GM12878 (cell line): ENCODE data around the gene CFAP61. TPM values are rescaled to one million over a fixed set of nuclear protein-coding genes. Genes with fewer than 3 reads are reported as not detected.

Experiments
- ATAC-seq: fragments of 200-7000 bp; cut with Tn5 transposase; 3 replicates; pipeline ENCODE4 v1.9.1; 2020; ENCODE audit warnings: mild to moderate bottlenecking, moderate library complexity
- BruUV-seq: library from RNA; stranded (reverse); fragments of 400-500 nt; replicated peaks from 2 replicates; lab custom pipeline; 2021; lab: Mats Ljungman, UMichigan
- CTCF ChIA-PET: fragments of 300-600 bp; sonication (Branson Sonifier 250); formaldehyde crosslinking; extraction: SDS; loops from one replicate; lab custom pipeline; 2021; ENCODE audit warnings: inconsistent platforms; lab: Yijun Ruan, JAX
- POLR2A ChIA-PET: fragments of 350-600 bp; formaldehyde crosslinking; extraction: SDS; loops from one replicate; lab custom pipeline; 2021; ENCODE audit warnings: inconsistent platforms; lab: Charles Lee
- RAD21 ChIA-PET: fragments of 300-600 bp; sonication (Branson Sonifier 250); formaldehyde crosslinking; loops from one replicate; lab custom pipeline; 2023; ENCODE audit warnings: antibody characterized with exemption; ENCODE audit not compliant: unreplicated experiment; lab: Charles Lee
- SMC1A ChIA-PET: fragments of 300-600 bp; sonication (Branson Sonifier 250); formaldehyde crosslinking; loops from one replicate; lab custom pipeline; 2023; ENCODE audit not compliant: unreplicated experiment, uncharacterized antibody; lab: Charles Lee
- DNase-seq: peaks from one replicate; pipeline ENCODE4 v3.0.0-alpha.2; 2011; ENCODE audit warnings: low read depth, low spot score
- FAIRE-seq: peaks from 3 replicates; lab custom pipeline; 2011; peaks lifted over from hg19 to GRCh38; lab: Jason Lieb, UNC
- H2AFZ ChIP-seq: 2 replicates; pipeline ENCODE4 v1.6.0; 2011; ENCODE audit warnings: low read depth, low read length, control low read depth; ENCODE audit not compliant: control insufficient read depth
- H3K27ac ChIP-seq: 2 replicates; pipeline ENCODE4 v1.5.1; 2011; ENCODE audit warnings: control low read depth; ENCODE audit not compliant: control insufficient read depth, insufficient read depth
- H3K27me3 ChIP-seq, 2 experiments: replicated peaks in 1 of 2; 2 replicates each; pipeline versions ENCODE4 v1.6.0 to v1.6.1; 2011; ENCODE audit warnings: low read length in 1 of 2; ENCODE audit not compliant: control insufficient read depth in 2 of 2, insufficient read depth in 2 of 2
- H3K36me3 ChIP-seq, 2 experiments: 2 replicates each; pipeline ENCODE4 v1.5.1; 2011; ENCODE audit warnings: low read length in 1 of 2; ENCODE audit not compliant: control insufficient read depth in 2 of 2, insufficient read depth in 2 of 2
- H3K4me1 ChIP-seq: 2 replicates; pipeline ENCODE4 v1.6.1; 2011; ENCODE audit warnings: mild to moderate bottlenecking, low read length, moderate library complexity, mixed read lengths; ENCODE audit not compliant: control insufficient read depth, insufficient read depth
- H3K4me2 ChIP-seq: 2 replicates; pipeline ENCODE4 v1.6.0; 2011; ENCODE audit warnings: control low read depth; ENCODE audit not compliant: control insufficient read depth, insufficient read depth
- H3K4me3 ChIP-seq: fragments of 200-600 bp; sonication (generic); 2 replicates; pipeline ENCODE4 v1.5.1; 2016
- H3K79me2 ChIP-seq: 2 replicates; pipeline ENCODE4 v1.6.0; 2011; ENCODE audit warnings: low read length; ENCODE audit not compliant: control insufficient read depth, insufficient read depth
- H3K9ac ChIP-seq: 2 replicates; pipeline ENCODE4 v1.8.0; 2011; ENCODE audit warnings: low read length, control low read depth, mixed read lengths; ENCODE audit not compliant: control insufficient read depth, insufficient read depth
- H3K9me3 ChIP-seq: replicated peaks from 3 replicates; pipeline ENCODE4 v1.5.1; 2011; ENCODE audit warnings: mild to moderate bottlenecking, low read length; ENCODE audit not compliant: control insufficient read depth, insufficient read depth
- H4K20me1 ChIP-seq: 2 replicates; pipeline ENCODE4 v1.6.0; 2011; ENCODE audit not compliant: control insufficient read depth, insufficient read depth
- ASH2L ChIP-seq: fragments of 300-600, 200-600 bp; sonication (generic); IDR thresholded peaks from 2 replicates; pipeline ENCODE4 v1.6.1; 2017; ENCODE audit warnings: low read depth, mild to moderate bottlenecking, borderline replicate concordance
- BACH1 ChIP-seq: fragments of 450-650 bp; IDR thresholded peaks from 2 replicates; pipeline ENCODE4 v1.6.1; 2017; ENCODE audit warnings: mild to moderate bottlenecking, borderline replicate concordance
- CEBPB ChIP-seq, 2 experiments: fragments of 150-350 bp in 1 of 2; IDR thresholded peaks; 2 replicates each; pipeline ENCODE4 v1.6.1; 2012 to 2014; ENCODE audit warnings: low read depth in 2 of 2, low read length in 2 of 2, borderline replicate concordance in 1 of 2, inconsistent platforms in 1 of 2
- LARP7 ChIP-seq: fragments of 450-650 bp; IDR thresholded peaks from 2 replicates; pipeline ENCODE4 v1.6.1; 2017; ENCODE audit warnings: mild to moderate bottlenecking
- SIN3A ChIP-seq: IDR thresholded peaks from 2 replicates; pipeline ENCODE4 v1.6.1; 2012; ENCODE audit warnings: low read depth, low read length, improper control_type of control experiment
- SUZ12 ChIP-seq: fragments of 200-600 bp; sonication (generic); IDR thresholded peaks from one replicate; pipeline ENCODE4 v1.6.1; 2018; ENCODE audit warnings: antibody characterized with exemption, mild to moderate bottlenecking; ENCODE audit not compliant: unreplicated experiment
- ZNF274 ChIP-seq: IDR thresholded peaks from one replicate; pipeline ENCODE4 v1.8.0; 2011; ENCODE audit not compliant: insufficient read length, insufficient read depth
- WGBS: methylation state at CpG from one replicate; pipeline ENCODE4 v1.1.6; 2016; ENCODE audit warnings: low lambda C conversion rate; ENCODE audit not compliant: insufficient replicate concordance, insufficient coverage; ENCODE audit errors: missing lambda C conversion rate; 5-methylcytosine and 5-hydroxymethylcytosine counted together
- in situ Hi-C: fragments of 300-500 bp; cut with MboI; formaldehyde crosslinking; loops from 9 replicates; pipeline ENCODE4 v1.14.3; 2018; ENCODE audit warnings: mixed read lengths
- intact Hi-C: fragments of 100-400 bp; cut with micrococcal nuclease; formaldehyde crosslinking; loops from one replicate; pipeline ENCODE4 v1.14.2; 2022; ENCODE audit not compliant: unreplicated experiment
- polyA plus RNA-seq, 11 experiments: library from polyadenylated mRNA; depleted of rRNA in 4 of 11; unstranded in 6 of 11; stranded (reverse) in 5 of 11; fragments of >200 nt; fragmentation: Nextera tagmentation in 4 of 11; fragmentation: Illumina TruSeq in 1 of 11; extraction: Ambion mirVana in 4 of 11; extraction: Trizol in 1 of 11; gene quantifications; 1 replicate in 1 of 11; 2 replicates in 10 of 11; pipeline versions ENCODE4 v1.2.1 to v1.2.3, GENCODE V29; 2011 to 2016; ENCODE audit warnings: inconsistent platforms in 2 of 11, missing spikeins in 2 of 11, low read depth in 1 of 11
- total RNA-seq, 4 experiments: library from RNA; depleted of rRNA in 3 of 4; stranded (reverse); fragments of >200 nt in 3 of 4; fragmentation: Illumina TruSeq in 1 of 4; extraction: Trizol in 1 of 4; gene quantifications; 2 replicates each; pipeline versions ENCODE4 v1.2.1 to v1.2.3, GENCODE V29; 2013 to 2021
- TF ChIP-seq, protein P1 (sequence below): fragments of 450-650 bp; IDR thresholded peaks from 2 replicates; pipeline ENCODE4 v1.6.1; 2016; ENCODE audit warnings: mild to moderate bottlenecking, moderate library complexity, borderline replicate concordance

CFAP61 gene
- total and polyA plus RNA-seq, 10 of the 15 experiments (the other 5 are each of a cell fraction or from before 2014, with no cell fraction given): 0.11 to 0.41 (median 0.24) TPM; not detected in 7

GRCh38 chr20:20022498-20022897, 29.8 kb upstream of the CFAP61 start:
- TF ChIP-seq SIN3A (no peak), BACH1 (peak; percentile 91; the same call in 1 of the 2 replicates)
- no peaks in the 10 kb centered on the region for H3K27me3 ChIP-seq
- H3K9ac ChIP-seq: peak overlapping the region; percentile 10
- H2AFZ ChIP-seq: no peak overlapping the region; the same call in 1 of the 2 replicates
- peak overlapping the region; percentile 60; the same call in 1 of the 2 replicates for H3K4me3 ChIP-seq
- ChIA-PET SMC1A (interaction anchor here (2.9 kb wide), 1 partner anchor 20 kb away, joined by 7 read pairs; no protein-coding TSS in a partner anchor), CTCF (interaction anchor here (0.8 kb wide), 1 partner anchor 441 kb away, joined by 3 read pairs; no protein-coding TSS in a partner anchor), POLR2A (no interaction called here), RAD21 (interaction anchor here (0.7 to 1.1 kb wide), 3 partner anchors 11 to 125 kb away, joined by 3 read pairs; partner anchors contain the start of genes CFAP61 and CRNKL1)
- intact Hi-C loops (no loop called here), in situ Hi-C loops (loop anchor here (25.0 kb wide), 2 partner anchors 1435 to 1510 kb away; partner anchors contain the start of genes DTD1 and SEC23B)
- peaks cover 0 to 3% of the 10 kb centered on the region in 2 experiments; a peak in 2 of 4 replicates for H3K36me3 ChIP-seq
- FAIRE-seq (peak; percentile 95), DNase-seq (peak; percentile 16), ATAC-seq (peak; percentile 75)
- H3K4me2 ChIP-seq: peak overlapping the region; percentile 75
- peaks cover 63% of the 10 kb centered on the region for H3K79me2 ChIP-seq
- no peaks in the 10 kb centered on the region; the same call in 1 of the 2 replicates for H4K20me1 ChIP-seq
- peak overlapping the region; percentile 60 for H3K27ac ChIP-seq
- no TSS peak for BruUV-seq
- H3K4me1 ChIP-seq: peaks cover 22% of the 10 kb centered on the region
- no peaks in the 10 kb centered on the region for H3K9me3 ChIP-seq

DNA sequence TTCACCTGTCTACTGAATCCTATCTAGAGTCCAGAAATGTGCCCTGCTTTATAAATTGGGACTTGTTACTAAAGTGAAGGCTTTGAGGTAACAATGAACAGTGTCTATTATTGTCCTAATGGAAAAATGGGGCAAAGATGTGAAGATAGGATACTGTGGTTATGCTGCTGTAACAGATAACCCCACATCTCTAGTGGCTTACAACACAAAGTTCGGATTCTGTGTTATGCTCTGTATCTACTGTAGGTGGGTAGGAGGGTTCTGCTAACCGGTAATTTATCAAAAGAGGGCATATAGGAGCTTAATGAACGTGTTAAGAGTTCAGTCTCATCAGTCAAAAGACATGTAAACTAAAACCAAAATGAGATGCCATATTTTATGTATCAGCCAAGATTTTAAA, 28.9 kb upstream of the CFAP61 start:
- FAIRE-seq (no peak), ATAC-seq (no peak), DNase-seq (no peak)
- ChIA-PET SMC1A (no interaction called here), CTCF (no interaction called here), RAD21 (no interaction called here), POLR2A (no interaction called here)
- intact Hi-C loops (no loop called here), in situ Hi-C loops (loop anchor here (25.0 kb wide), 2 partner anchors 1436 to 1511 kb away; partner anchors contain the start of genes DTD1 and SEC23B)
- no peaks in the 10 kb centered on the region for H3K27me3 ChIP-seq
- no peak overlapping the region for H3K9ac ChIP-seq
- peaks cover 54% of the 10 kb centered on the region for H3K79me2 ChIP-seq
- no peak overlapping the region for H3K4me3 ChIP-seq
- H3K27ac ChIP-seq: no peak overlapping the region
- BruUV-seq: no TSS peak
- H2AFZ ChIP-seq: no peak overlapping the region
- peaks cover 19% of the 10 kb centered on the region for H3K4me1 ChIP-seq
- TF ChIP-seq ASH2L (no peak), CEBPB (IDR thresholded peaks at IDR 0.05; ENCODE audit: borderline replicate concordance in 1 of 2, low read depth in 2 of 2, low read length in 2 of 2) (no peak), LARP7 (no peak), SUZ12 (no peak), ZNF274 (no peak)
- TF ChIP-seq, protein P1, sequence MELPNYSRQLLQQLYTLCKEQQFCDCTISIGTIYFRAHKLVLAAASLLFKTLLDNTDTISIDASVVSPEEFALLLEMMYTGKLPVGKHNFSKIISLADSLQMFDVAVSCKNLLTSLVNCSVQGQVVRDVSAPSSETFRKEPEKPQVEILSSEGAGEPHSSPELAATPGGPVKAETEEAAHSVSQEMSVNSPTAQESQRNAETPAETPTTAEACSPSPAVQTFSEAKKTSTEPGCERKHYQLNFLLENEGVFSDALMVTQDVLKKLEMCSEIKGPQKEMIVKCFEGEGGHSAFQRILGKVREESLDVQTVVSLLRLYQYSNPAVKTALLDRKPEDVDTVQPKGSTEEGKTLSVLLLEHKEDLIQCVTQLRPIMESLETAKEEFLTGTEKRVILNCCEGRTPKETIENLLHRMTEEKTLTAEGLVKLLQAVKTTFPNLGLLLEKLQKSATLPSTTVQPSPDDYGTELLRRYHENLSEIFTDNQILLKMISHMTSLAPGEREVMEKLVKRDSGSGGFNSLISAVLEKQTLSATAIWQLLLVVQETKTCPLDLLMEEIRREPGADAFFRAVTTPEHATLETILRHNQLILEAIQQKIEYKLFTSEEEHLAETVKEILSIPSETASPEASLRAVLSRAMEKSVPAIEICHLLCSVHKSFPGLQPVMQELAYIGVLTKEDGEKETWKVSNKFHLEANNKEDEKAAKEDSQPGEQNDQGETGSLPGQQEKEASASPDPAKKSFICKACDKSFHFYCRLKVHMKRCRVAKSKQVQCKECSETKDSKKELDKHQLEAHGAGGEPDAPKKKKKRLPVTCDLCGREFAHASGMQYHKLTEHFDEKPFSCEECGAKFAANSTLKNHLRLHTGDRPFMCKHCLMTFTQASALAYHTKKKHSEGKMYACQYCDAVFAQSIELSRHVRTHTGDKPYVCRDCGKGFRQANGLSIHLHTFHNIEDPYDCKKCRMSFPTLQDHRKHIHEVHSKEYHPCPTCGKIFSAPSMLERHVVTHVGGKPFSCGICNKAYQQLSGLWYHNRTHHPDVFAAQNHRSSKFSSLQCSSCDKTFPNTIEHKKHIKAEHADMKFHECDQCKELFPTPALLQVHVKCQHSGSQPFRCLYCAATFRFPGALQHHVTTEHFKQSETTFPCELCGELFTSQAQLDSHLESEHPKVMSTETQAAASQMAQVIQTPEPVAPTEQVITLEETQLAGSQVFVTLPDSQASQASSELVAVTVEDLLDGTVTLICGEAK: no peak
- no peak overlapping the region for H3K4me2 ChIP-seq
- H3K9me3 ChIP-seq: no peaks in the 10 kb centered on the region
- WGBS: 93% methylated on average over 3 of the region's 3 CpGs
- H4K20me1 ChIP-seq: no peaks in the 10 kb centered on the region; the same call in 1 of the 2 replicates
- peaks cover 0 to 3% of the 10 kb centered on the region in 2 experiments; a peak in 2 of 4 replicates for H3K36me3 ChIP-seq
